BJ (cell line): ENCODE data around the gene WBP11. TPM values are rescaled to one million over a fixed set of nuclear protein-coding genes. Genes with fewer than 3 reads are reported as not detected.

Experiments used
- CTCF ChIA-PET: fragments of 350-600 bp; formaldehyde crosslinking; extraction: SDS; loops from one replicate; lab custom pipeline; 2021; ENCODE audit warnings: antibody characterized with exemption, inconsistent platforms; lab: Yijun Ruan, JAX
- POLR2A ChIA-PET: fragments of 300-600 bp; sonication (Branson Sonifier 250); formaldehyde crosslinking; extraction: SDS; loops from one replicate; lab custom pipeline; 2021; ENCODE audit warnings: antibody characterized with exemption; lab: Charles Lee
- DNase-seq: peaks from one replicate; pipeline ENCODE4 v3.0.0-alpha.2; 2011; ENCODE audit warnings: low read depth
- H3K27me3 ChIP-seq: 2 replicates; pipeline ENCODE4 v1.6.0; 2011; ENCODE audit warnings: low read length; ENCODE audit not compliant: control insufficient read depth, insufficient read depth
- H3K36me3 ChIP-seq: 2 replicates; pipeline ENCODE4 v1.5.1; 2011; ENCODE audit warnings: low read length; ENCODE audit not compliant: control insufficient read depth, insufficient read depth
- H3K4me3 ChIP-seq: 2 replicates; pipeline ENCODE4 v1.5.1; 2011; ENCODE audit warnings: low read depth, mild to moderate bottlenecking, control low read depth, low read length
- CTCF ChIP-seq: IDR thresholded peaks from 2 replicates; pipeline ENCODE4 v1.5.1; 2011; ENCODE audit warnings: low read depth, mild to moderate bottlenecking, control low read depth, inconsistent platforms, low read length, moderate library complexity; ENCODE audit not compliant: insufficient read depth
- polyA plus RNA-seq: library from polyadenylated mRNA; depleted of rRNA; stranded (reverse); fragments of >200 nt; gene quantifications from 2 replicates; pipeline ENCODE4 v1.2.3, GENCODE V29; 2011

WBP11 gene
- polyA plus RNA-seq, 1 experiment, result 12.8 TPM

DNA sequence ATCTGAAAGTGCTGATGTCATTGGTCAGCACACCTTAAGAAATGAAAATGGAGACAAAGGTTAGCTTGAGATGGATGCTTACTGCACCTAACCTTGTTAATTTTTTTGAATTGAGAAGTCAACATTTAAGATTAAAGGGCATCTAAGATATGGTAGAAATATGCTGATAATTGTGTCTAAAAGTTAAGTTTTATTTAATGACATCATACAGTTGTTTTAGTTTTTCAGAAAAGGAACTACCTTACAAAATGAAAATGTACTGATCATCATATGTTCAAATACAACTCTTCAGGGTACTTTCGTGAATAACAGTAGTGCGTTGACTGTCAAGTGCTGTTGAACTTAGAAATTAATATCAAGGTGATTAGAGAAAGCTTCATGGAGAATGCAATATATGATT, 8.2 kb upstream of the WBP11 start:
- CTCF ChIA-PET, result interaction anchor here (0.7 to 2.8 kb wide), 14 partner anchors 10 to 409 kb away, joined by 3 to 19 read pairs (median 6); partner anchors contain the start of gene RERG

GRCh38 chr12:14810953-14811483, 7.7 kb upstream of the WBP11 start:
- ChIA-PET POLR2A (interaction anchor here (0.6 kb wide), 1 partner anchor 185 kb away, joined by 9 read pairs; no protein-coding TSS in a partner anchor), CTCF (interaction anchor here (0.7 to 2.8 kb wide), 14 partner anchors 9 to 410 kb away, joined by 3 to 19 read pairs (median 6); partner anchors contain the start of gene RERG)
- H3K27me3 ChIP-seq, result no peaks in the 10 kb centered on the region
- no peak for DNase-seq
- TF ChIP-seq CTCF, result peak; percentile 59
- H3K4me3 ChIP-seq, result no peak overlapping the region
- H3K36me3 ChIP-seq, result no peaks in the 10 kb centered on the region

More for the DNA sequence above, 8.2 kb upstream of the WBP11 start:
- Histone ChIP-seq H3K4me3 (no peak overlapping the region), H3K27me3 (no peaks in the 10 kb centered on the region), H3K36me3 (no peaks in the 10 kb centered on the region)
- POLR2A ChIA-PET, result no interaction called here
- no peak for TF ChIP-seq CTCF
- no peak for DNase-seq

DNA sequence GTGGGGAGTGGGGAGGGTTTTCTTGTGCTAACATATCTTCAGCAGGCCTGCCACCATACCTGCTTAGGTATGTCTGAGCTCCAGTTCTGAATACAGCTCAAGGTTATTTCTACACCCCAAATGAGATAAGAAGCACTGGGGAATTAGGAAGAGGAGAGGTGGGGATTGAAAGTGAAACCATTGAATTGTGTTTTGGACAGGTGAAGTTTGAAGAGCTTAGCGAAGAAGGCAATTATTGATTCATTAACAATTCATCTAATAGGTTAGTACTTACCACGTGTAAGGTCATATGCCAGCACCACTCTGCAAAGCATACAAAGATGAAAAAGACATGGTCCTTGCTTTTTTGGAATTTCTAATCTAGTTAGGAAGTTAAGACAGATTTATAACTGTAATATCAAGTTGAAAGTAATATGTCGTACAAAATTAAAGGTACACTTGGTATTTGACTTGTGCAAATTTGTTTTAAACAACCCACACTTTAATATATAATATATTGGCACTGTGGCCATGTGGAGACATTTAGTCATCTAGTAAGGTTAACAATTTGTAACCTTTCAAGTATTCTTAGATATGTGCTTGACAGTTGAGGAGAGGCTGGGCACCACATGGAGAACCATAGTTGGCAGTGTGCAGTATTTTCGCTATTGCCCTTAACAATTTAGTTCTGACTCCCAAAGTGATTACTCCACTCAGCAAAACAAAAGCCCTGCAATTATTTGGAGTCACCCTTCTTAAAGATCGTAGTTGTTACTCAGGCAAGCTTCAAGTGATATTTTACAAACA, 7.1 kb upstream of the WBP11 start:
- ChIA-PET POLR2A (interaction anchor here (0.6 kb wide), 1 partner anchor 186 kb away, joined by 9 read pairs; no protein-coding TSS in a partner anchor), CTCF (interaction anchor here (0.6 to 2.8 kb wide), 10 partner anchors 8 to 411 kb away, joined by 3 to 19 read pairs (median 8); partner anchors contain the start of gene RERG)
- no peaks in the 10 kb centered on the region for H3K36me3 ChIP-seq

DNA sequence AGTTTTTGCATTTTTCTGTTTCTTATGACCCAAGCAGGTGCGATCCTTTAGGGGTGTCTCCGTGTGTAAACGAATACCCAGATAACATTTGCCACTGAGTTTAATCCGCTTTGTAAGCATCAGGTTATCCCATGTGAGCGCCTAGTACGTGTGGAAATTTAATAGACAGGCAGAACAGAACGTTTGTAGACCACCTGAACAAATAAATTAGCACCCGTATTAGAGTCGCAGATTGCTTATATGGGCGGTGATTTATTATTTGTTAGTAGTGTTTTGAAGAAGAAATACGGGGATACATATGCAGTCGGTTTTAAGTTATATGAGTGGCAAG, 517 bp upstream of the WBP11 start:
- POLR2A ChIA-PET, result interaction anchor here (0.5 to 1.8 kb wide), 6 partner anchors 11 to 192 kb away, joined by 3 to 10 read pairs (median 5); a partner anchor contains a TSS
- H3K4me3 ChIP-seq, result peak overlapping the region; percentile 100
- CTCF ChIA-PET, result interaction anchor here (1.2 to 2.6 kb wide), 3 partner anchors 9 to 423 kb away, joined by 3 to 15 read pairs (median 3); a partner anchor contains a TSS
- DNase-seq, result no peak
- H3K36me3 ChIP-seq, result 0 out of 2 replicates have a peak, but pooled peaks cover 2% of the 10 kb centered on the region
- H3K27me3 ChIP-seq, result no peaks in the 10 kb centered on the region
- TF ChIP-seq CTCF, result no peak

More for the DNA sequence above, 7.1 kb upstream of the WBP11 start:
- no peak for DNase-seq
- Histone ChIP-seq H3K4me3 (no peak overlapping the region), H3K27me3 (no peaks in the 10 kb centered on the region)
- no peak for TF ChIP-seq CTCF

DNA sequence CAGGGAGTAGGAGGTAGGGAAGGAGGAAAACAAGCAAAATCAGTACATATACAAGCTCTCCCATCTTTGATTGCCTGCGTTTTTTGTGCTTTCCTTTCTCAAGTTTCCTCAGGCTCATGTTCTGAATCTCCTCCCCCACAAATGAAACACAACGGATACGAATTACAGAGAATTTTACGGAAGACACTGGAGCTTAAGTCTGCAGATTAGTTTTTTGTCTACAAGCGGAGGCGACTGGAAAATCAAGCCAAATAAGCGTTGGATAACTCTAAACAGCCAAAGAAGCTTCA, 612 bp downstream of the WBP11 start:
- no peak for TF ChIP-seq CTCF
- Histone ChIP-seq H3K36me3 (peaks cover 4% of the 10 kb centered on the region; the same call in 1 of the 2 replicates), H3K27me3 (no peaks in the 10 kb centered on the region), H3K4me3 (peak overlapping the region; percentile 100)
- ChIA-PET POLR2A (interaction anchor here (0.6 to 1.8 kb wide), 3 partner anchors 27 to 32 kb away, joined by 3 to 10 read pairs (median 8); a partner anchor contains a TSS), CTCF (interaction anchor here (0.9 to 2.6 kb wide), 5 partner anchors 9 to 33 kb away, joined by 3 to 15 read pairs (median 4); a partner anchor contains a TSS)
- DNase-seq, result no peak
